BE2C (cell line): Measurements from ENCODE around the gene ODAD3.

ENCODE experiments used
- DNase-seq: peaks from one replicate; pipeline ENCODE4 v3.0.0-alpha.2; 2020
- H3K27me3 ChIP-seq: fragments of 250-450 bp; sonication (Bioruptor Pico); 2 replicates; pipeline ENCODE4 v1.5.1; 2020; ENCODE audit warnings: mild to moderate bottlenecking
- H3K36me3 ChIP-seq: fragments of 250-450 bp; sonication (Bioruptor Pico); 2 replicates; pipeline ENCODE4 v1.5.1; 2020; ENCODE audit warnings: mild to moderate bottlenecking
- H3K4me1 ChIP-seq: fragments of 250-450 bp; sonication (Bioruptor Pico); 2 replicates; pipeline ENCODE4 v1.5.1; 2020
- H3K4me3 ChIP-seq: 2 replicates; pipeline ENCODE4 v1.5.1; 2011; ENCODE audit warnings: low read depth, low read length
- H3K9me3 ChIP-seq: fragments of 250-450 bp; sonication (Bioruptor Pico); 2 replicates; pipeline ENCODE4 v1.5.1; 2020
- CTCF ChIP-seq: IDR thresholded peaks from 2 replicates; pipeline ENCODE4 v1.5.1; 2012; ENCODE audit warnings: mild to moderate bottlenecking, low read depth, low read length

ODAD3 gene

GRCh38 chr19:11373885-11374432 lies 61.0 kb downstream of the ODAD3 start:
- Histone ChIP-seq H3K4me3 (peak overlapping the region; percentile 77), H3K4me1 (peaks cover 11% of the 10 kb centered on the region), H3K36me3 (no peaks in the 10 kb centered on the region), H3K9me3 (no peaks in the 10 kb centered on the region), H3K27me3 (no peaks in the 10 kb centered on the region)
- no peak for DNase-seq
- TF ChIP-seq CTCF: no peak

- Histone ChIP-seq H3K36me3 (no peaks in the 10 kb centered on the region), H3K9me3 (no peaks in the 10 kb centered on the region), H3K4me1 (peaks cover 11% of the 10 kb centered on the region), H3K27me3 (no peaks in the 10 kb centered on the region), H3K4me3 (peak overlapping the region; percentile 77)
- peak; percentile 88 for DNase-seq
- TF ChIP-seq CTCF: no peak
Measured at GRCh38 chr19:11373166-11373884, 61.6 kb downstream of the ODAD3 start.

GRCh38 chr19:11370744-11371143 lies 64.2 kb downstream of the ODAD3 start:
- Histone ChIP-seq H3K4me3 (no peak overlapping the region), H3K4me1 (peaks cover 8% of the 10 kb centered on the region), H3K36me3 (no peaks in the 10 kb centered on the region), H3K27me3 (no peaks in the 10 kb centered on the region), H3K9me3 (no peaks in the 10 kb centered on the region)
- DNase-seq: no peak
- no peak for TF ChIP-seq CTCF
